ENCODE measurements around the gene ELOVL1. TPM values are rescaled to one million over a fixed set of nuclear protein-coding genes. Genes with fewer than 3 reads are reported as not detected.

ELOVL1 gene
- total RNA-seq, 2 donors from 2014 or later: 17.5 to 21.8 TPM

- H3K4me3 ChIP-seq: no peak overlapping the region
- no peak for DNase-seq
- H3K9me3 ChIP-seq: no peaks in the 10 kb centered on the region
- TF ChIP-seq CTCF (IDR thresholded peaks at IDR 0.05): no peak
- TF ChIP-seq POLR2A (IDR thresholded peaks at IDR 0.05): no peak
- WGBS, 2 donors: 87 to 92% methylated on average over 6 of the region's 6 CpGs
- H3K36me3 ChIP-seq (replicated peaks in 1 of 2; ENCODE audit: insufficient read depth in 1 of 2, low read depth in 2 of 2): no peaks in the 10 kb centered on the region
- H3K4me1 ChIP-seq: peaks cover 2% of the 10 kb centered on the region
- no peaks in the 10 kb centered on the region for H3K27me3 ChIP-seq
- H3K27ac ChIP-seq: no peak overlapping the region
- no peak for ATAC-seq
- intact Hi-C loops (cut with DNase I): no loop called here
Observed at GRCh38 chr1:43339584-43340232, 28.1 kb downstream of the ELOVL1 start.

DNA sequence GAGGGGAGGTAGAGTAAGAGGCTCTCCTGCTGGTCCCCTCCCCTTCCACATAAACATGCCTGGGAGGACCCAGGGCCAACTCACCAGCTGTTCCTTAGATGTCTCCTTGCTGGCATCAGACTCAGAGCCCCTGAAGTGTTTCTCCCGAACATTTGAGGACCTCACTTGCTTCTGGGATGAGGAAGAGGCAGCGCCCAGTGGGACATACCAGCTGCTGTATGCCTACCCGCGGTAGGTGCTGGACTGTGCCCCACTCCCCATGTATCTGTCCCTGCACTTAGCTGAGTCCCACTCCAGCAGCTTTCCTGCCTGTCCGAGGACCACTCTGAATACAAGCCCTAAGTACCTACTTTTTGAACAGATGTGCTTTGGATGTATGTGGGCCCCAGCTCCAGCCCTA, 29.8 kb downstream of the ELOVL1 start:
- Histone ChIP-seq H3K27me3 (no peaks in the 10 kb centered on the region), H3K36me3 (replicated peaks in 1 of 2; ENCODE audit: insufficient read depth in 1 of 2, low read depth in 2 of 2) (no peaks in the 10 kb centered on the region), H3K9me3 (no peaks in the 10 kb centered on the region), H3K4me3 (no peak overlapping the region), H3K27ac (no peak overlapping the region), H3K4me1 (no peaks in the 10 kb centered on the region)
- TF ChIP-seq POLR2A (IDR thresholded peaks at IDR 0.05) (no peak), CTCF (IDR thresholded peaks at IDR 0.05) (no peak)
- WGBS, 2 donors: 76 to 92% methylated on average over 2 to 5 of the region's 5 CpGs
- no peak for ATAC-seq
- intact Hi-C loops (cut with DNase I): no loop called here
- DNase-seq: no peak

GRCh38 chr1:43337588-43337987, 30.2 kb downstream of the ELOVL1 start, which contains the start of gene MPL:
Gene MPL (plus strand): TSS chr1:43337818. CDS start chr1:43337849, 31 bp downstream.
- Histone ChIP-seq H3K9me3 (no peaks in the 10 kb centered on the region), H3K27me3 (no peaks in the 10 kb centered on the region), H3K27ac (no peak within 1 kb of the TSS), H3K36me3 (replicated peaks in 1 of 2; ENCODE audit: insufficient read depth in 1 of 2, low read depth in 2 of 2) (no peaks in the 10 kb centered on the region), H3K4me3 (no peak within 1 kb of the TSS), H3K4me1 (no peaks in the 10 kb centered on the region)
- 76 to 79% methylated on average over 2 to 3 of the region's 3 CpGs for WGBS, 2 donors
- ATAC-seq: no peak
- no peak for TF ChIP-seq CTCF (IDR thresholded peaks at IDR 0.05)
- intact Hi-C loops (cut with DNase I): no loop called here
- no peak for DNase-seq

GRCh38 chr1:43334453-43335205, 33.2 kb downstream of the ELOVL1 start:
- Histone ChIP-seq H3K4me3 (no peak overlapping the region), H3K27me3 (no peaks in the 10 kb centered on the region), H3K4me1 (no peaks in the 10 kb centered on the region), H3K36me3 (replicated peaks in 1 of 2; ENCODE audit: insufficient read depth in 1 of 2, low read depth in 2 of 2) (no peaks in the 10 kb centered on the region), H3K9me3 (no peaks in the 10 kb centered on the region), H3K27ac (no peak overlapping the region)
- TF ChIP-seq POLR2A (IDR thresholded peaks at IDR 0.05) (no peak), CTCF (IDR thresholded peaks at IDR 0.05) (peak in 2 of 7 experiments; percentile 11 to 17)
- DNase-seq (no peak), ATAC-seq (no peak)
- intact Hi-C loops (cut with DNase I): no loop called here
- 69 to 71% methylated on average over 7 of the region's 7 CpGs for WGBS, 2 donors
